Suppressor macrophage (primary cell): ENCODE data around the gene FIZ1.

Experiments used
- DNase-seq, 4 experiments: peaks; one replicate each; pipeline ENCODE4 v3.0.0-alpha.2; 2020 to 2022

Gene FIZ1

GRCh38 chr19:55635334-55635717 lies 36.0 kb upstream of the FIZ1 start:
- peak in 1 of 4 experiments; percentile 26 for DNase-seq

GRCh38 chr19:55633861-55634260 lies 34.5 kb upstream of the FIZ1 start:
- DNase-seq: peak in 3 of 4 experiments; percentile 16 to 39 (median 24)

- DNase-seq: peak; percentile 95 to 98 (median 97)
Observed at GRCh38 chr19:55632463-55632834, 33.1 kb upstream of the FIZ1 start.

- no peak for DNase-seq
Observed at GRCh38 chr19:55626350-55626749, 27.0 kb upstream of the FIZ1 start.

- DNase-seq: no peak
Observed at GRCh38 chr19:55625004-55625326, 25.6 kb upstream of the FIZ1 start.

GRCh38 chr19:55624109-55625003 lies 25.0 kb upstream of the FIZ1 start, which contains the start of gene ZNF784:
Gene ZNF784 (minus strand): TSS chr19:55624566. CDS start chr19:55624561, 5 bp downstream.
- DNase-seq: peak; percentile 96 to 99 (median 98)

GRCh38 chr19:55623561-55623960 lies 24.2 kb upstream of the FIZ1 start:
- no peak for DNase-seq

- no peak for DNase-seq
Observed at GRCh38 chr19:55623130-55623529, 23.8 kb upstream of the FIZ1 start.

GRCh38 chr19:55622242-55622969 lies 23.1 kb upstream of the FIZ1 start:
- no peak for DNase-seq

- no peak for DNase-seq
Observed at GRCh38 chr19:55621673-55622231, 22.4 kb upstream of the FIZ1 start.

GRCh38 chr19:55621205-55621672 lies 21.9 kb upstream of the FIZ1 start:
- DNase-seq: no peak

- peak; percentile 38 to 66 (median 62) for DNase-seq
Observed at GRCh38 chr19:55620410-55621204, 21.3 kb upstream of the FIZ1 start.

- DNase-seq: peak in 2 of 4 experiments; percentile 45 to 47
Observed at GRCh38 chr19:55619286-55619685, 20.0 kb upstream of the FIZ1 start.

- DNase-seq: no peak
Observed at GRCh38 chr19:55618426-55618825, 19.1 kb upstream of the FIZ1 start.

GRCh38 chr19:55617426-55617825 lies 18.1 kb upstream of the FIZ1 start:
- no peak for DNase-seq

GRCh38 chr19:55616395-55616875 lies 17.1 kb upstream of the FIZ1 start:
- DNase-seq: no peak

- DNase-seq: no peak
Observed at GRCh38 chr19:55615543-55616394, 16.5 kb upstream of the FIZ1 start.

- no peak for DNase-seq
Observed at GRCh38 chr19:55614711-55615542, 15.6 kb upstream of the FIZ1 start.

GRCh38 chr19:55613930-55614710 lies 14.8 kb upstream of the FIZ1 start:
- DNase-seq: no peak

- no peak for DNase-seq
Observed at GRCh38 chr19:55613396-55613795, 14.1 kb upstream of the FIZ1 start.
